ENCODE measurements around the gene NUDT3.

Gene NUDT3

DNA sequence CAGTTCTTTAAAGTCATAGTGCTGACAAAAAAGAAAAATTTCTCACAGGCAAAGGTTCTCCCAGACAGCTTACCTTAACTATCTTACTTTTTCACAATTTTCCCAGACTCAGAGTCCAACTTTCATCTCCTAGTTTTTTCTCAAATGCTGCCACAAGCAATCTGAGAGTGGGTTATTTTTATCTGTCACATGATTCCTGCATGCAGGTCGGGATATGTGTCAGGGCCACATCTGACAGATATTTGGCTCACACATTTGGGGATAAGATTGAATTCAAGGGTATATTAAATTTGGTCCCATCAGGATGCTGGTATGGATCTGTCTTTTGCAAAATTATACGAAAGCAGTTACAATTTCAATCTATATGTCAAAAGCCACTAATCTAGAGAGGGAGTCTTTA, 93.5 kb downstream of the NUDT3 start:
- Histone ChIP-seq H3K4me1 (ENCODE audit: low read length) (peaks cover 13% of the 10 kb centered on the region), H3K4me2 (ENCODE audit: low read length) (no peak overlapping the region), H3K27ac (ENCODE audit: low read length) (no peak overlapping the region), H3K36me3 (replicated peaks; ENCODE audit: low read depth, low read length) (no peaks in the 10 kb centered on the region), H3K27me3 (ENCODE audit: low read depth, low read length) (no peaks in the 10 kb centered on the region), H3K79me2 (ENCODE audit: low read length) (no peaks in the 10 kb centered on the region), H4K20me1 (ENCODE audit: insufficient read depth, low read length) (no peaks in the 10 kb centered on the region), H2AFZ (ENCODE audit: low read depth, low read length) (no peak overlapping the region), H3K4me3 (ENCODE audit: low read length) (no peak overlapping the region), H3K9ac (ENCODE audit: low read length) (no peak overlapping the region), H3K9me3 (ENCODE audit: insufficient read depth, low read length) (no peaks in the 10 kb centered on the region)
- no peak for TF ChIP-seq EZH2phosphoT487 (IDR thresholded peaks at IDR 0.05; ENCODE audit: low read depth)
- TF ChIP-seq, protein P1, sequence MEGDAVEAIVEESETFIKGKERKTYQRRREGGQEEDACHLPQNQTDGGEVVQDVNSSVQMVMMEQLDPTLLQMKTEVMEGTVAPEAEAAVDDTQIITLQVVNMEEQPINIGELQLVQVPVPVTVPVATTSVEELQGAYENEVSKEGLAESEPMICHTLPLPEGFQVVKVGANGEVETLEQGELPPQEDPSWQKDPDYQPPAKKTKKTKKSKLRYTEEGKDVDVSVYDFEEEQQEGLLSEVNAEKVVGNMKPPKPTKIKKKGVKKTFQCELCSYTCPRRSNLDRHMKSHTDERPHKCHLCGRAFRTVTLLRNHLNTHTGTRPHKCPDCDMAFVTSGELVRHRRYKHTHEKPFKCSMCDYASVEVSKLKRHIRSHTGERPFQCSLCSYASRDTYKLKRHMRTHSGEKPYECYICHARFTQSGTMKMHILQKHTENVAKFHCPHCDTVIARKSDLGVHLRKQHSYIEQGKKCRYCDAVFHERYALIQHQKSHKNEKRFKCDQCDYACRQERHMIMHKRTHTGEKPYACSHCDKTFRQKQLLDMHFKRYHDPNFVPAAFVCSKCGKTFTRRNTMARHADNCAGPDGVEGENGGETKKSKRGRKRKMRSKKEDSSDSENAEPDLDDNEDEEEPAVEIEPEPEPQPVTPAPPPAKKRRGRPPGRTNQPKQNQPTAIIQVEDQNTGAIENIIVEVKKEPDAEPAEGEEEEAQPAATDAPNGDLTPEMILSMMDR (IDR thresholded peaks at IDR 0.05; ENCODE audit: low read depth, low read length), result no peak

DNA sequence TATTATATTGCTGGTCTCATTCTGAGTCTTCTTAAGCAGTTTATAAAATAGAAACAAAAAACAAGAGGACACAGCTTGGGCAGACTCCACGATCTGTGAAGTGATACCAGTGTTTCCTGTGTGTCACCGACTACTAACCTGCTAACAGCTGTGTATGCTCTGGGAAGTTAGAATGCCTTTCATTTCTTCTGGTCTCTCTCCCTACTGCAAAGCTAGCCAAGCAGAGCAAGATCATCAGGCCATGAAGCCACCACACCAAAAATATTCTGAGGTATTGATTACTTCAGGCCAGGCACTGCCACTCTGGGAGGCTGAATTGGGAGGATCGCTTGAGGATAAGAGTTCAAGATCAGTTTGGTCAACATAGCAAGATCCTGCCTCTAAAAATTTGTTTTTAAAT, 96.7 kb downstream of the NUDT3 start:
- Histone ChIP-seq H3K36me3 (replicated peaks; ENCODE audit: low read depth, low read length) (no peaks in the 10 kb centered on the region), H3K79me2 (ENCODE audit: low read length) (no peaks in the 10 kb centered on the region), H3K4me1 (ENCODE audit: low read length) (peaks cover 8% of the 10 kb centered on the region), H3K27ac (ENCODE audit: low read length) (no peak overlapping the region), H3K4me2 (ENCODE audit: low read length) (no peak overlapping the region), H3K9ac (ENCODE audit: low read length) (no peak overlapping the region), H3K9me3 (ENCODE audit: insufficient read depth, low read length) (no peaks in the 10 kb centered on the region), H3K27me3 (ENCODE audit: low read depth, low read length) (no peaks in the 10 kb centered on the region), H3K4me3 (ENCODE audit: low read length) (no peak overlapping the region), H4K20me1 (ENCODE audit: insufficient read depth, low read length) (no peaks in the 10 kb centered on the region), H2AFZ (ENCODE audit: low read depth, low read length) (no peak overlapping the region)
- TF ChIP-seq EZH2phosphoT487 (IDR thresholded peaks at IDR 0.05; ENCODE audit: low read depth), result no peak
- TF ChIP-seq, protein P1 (IDR thresholded peaks at IDR 0.05; ENCODE audit: low read depth, low read length), result no peak

DNA sequence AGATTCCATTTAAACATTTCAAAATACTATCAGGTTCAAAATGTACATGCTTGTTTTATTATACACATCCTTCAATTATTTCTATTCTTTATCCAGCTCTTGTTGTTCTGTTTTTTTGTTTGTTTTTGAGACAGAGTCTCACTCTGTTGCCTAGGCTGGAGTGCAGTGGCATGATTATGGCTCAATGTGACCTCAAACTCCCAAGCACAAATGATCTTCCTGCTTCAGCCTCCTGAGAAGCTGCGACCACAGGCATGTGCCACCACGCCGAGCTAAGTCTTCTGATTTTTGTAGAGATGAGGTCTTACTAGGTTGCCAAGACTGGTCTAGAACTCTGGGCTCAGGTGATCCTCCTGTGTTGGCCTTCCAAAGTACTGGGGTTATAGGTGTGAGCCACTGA, 99.5 kb downstream of the NUDT3 start:
- Histone ChIP-seq H3K79me2 (ENCODE audit: low read length) (no peaks in the 10 kb centered on the region), H3K27me3 (ENCODE audit: low read depth, low read length) (no peaks in the 10 kb centered on the region), H2AFZ (ENCODE audit: low read depth, low read length) (no peak overlapping the region), H3K4me3 (ENCODE audit: low read length) (no peak overlapping the region), H3K27ac (ENCODE audit: low read length) (no peak overlapping the region), H3K4me1 (ENCODE audit: low read length) (no peaks in the 10 kb centered on the region), H3K9ac (ENCODE audit: low read length) (no peak overlapping the region), H3K9me3 (ENCODE audit: insufficient read depth, low read length) (no peaks in the 10 kb centered on the region), H4K20me1 (ENCODE audit: insufficient read depth, low read length) (no peaks in the 10 kb centered on the region), H3K4me2 (ENCODE audit: low read length) (no peak overlapping the region), H3K36me3 (replicated peaks; ENCODE audit: low read depth, low read length) (no peaks in the 10 kb centered on the region)
- TF ChIP-seq EZH2phosphoT487 (IDR thresholded peaks at IDR 0.05; ENCODE audit: low read depth), result no peak
- TF ChIP-seq, protein P1 (IDR thresholded peaks at IDR 0.05; ENCODE audit: low read depth, low read length), result no peak

DNA sequence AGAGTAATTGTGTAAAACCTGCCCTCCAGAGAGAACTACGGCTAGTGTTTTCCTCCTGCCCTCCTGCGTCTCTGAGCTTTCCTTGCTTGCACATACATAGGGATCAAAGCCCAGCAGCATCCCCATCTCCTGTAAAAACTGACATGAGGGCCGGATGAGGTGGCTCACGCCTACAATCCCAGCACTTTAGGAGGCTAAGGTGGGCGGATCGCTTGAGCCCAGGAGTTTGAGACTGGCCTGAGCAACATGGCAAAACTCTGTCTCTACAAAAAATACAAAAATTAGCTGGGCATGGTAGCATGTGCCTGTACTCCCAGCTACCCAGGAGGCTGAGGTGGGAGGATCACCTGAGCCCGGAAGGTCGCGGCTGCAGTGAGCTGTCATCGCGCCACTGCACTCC, 103.3 kb downstream of the NUDT3 start:
- H3K4me1 ChIP-seq (ENCODE audit: low read length), result no peaks in the 10 kb centered on the region
- H4K20me1 ChIP-seq (ENCODE audit: insufficient read depth, low read length), result no peaks in the 10 kb centered on the region
- no peak overlapping the region for H3K27ac ChIP-seq (ENCODE audit: low read length)
- no peaks in the 10 kb centered on the region for H3K27me3 ChIP-seq (ENCODE audit: low read depth, low read length)
- H3K79me2 ChIP-seq (ENCODE audit: low read length), result no peaks in the 10 kb centered on the region
- no peak for TF ChIP-seq EZH2phosphoT487 (IDR thresholded peaks at IDR 0.05; ENCODE audit: low read depth)
- TF ChIP-seq, protein P1 (IDR thresholded peaks at IDR 0.05; ENCODE audit: low read depth, low read length), result no peak
- H2AFZ ChIP-seq (ENCODE audit: low read depth, low read length), result no peak overlapping the region
- no peaks in the 10 kb centered on the region for H3K9me3 ChIP-seq (ENCODE audit: insufficient read depth, low read length)
- no peak overlapping the region for H3K9ac ChIP-seq (ENCODE audit: low read length)
- no peaks in the 10 kb centered on the region for H3K36me3 ChIP-seq (replicated peaks; ENCODE audit: low read depth, low read length)
- H3K4me2 ChIP-seq (ENCODE audit: low read length), result no peak overlapping the region
- no peak overlapping the region for H3K4me3 ChIP-seq (ENCODE audit: low read length)

Data from OCI-LY3 (cell line).